Naive B cell (primary cell): ENCODE data around the gene TUBA3C. TPM values are rescaled to one million over a fixed set of nuclear protein-coding genes. Genes with fewer than 3 reads are reported as not detected.
"Not testable (repeated sequence)": the region's sequence is repeated elsewhere in the genome, so short reads cannot be mapped to it uniquely, and the experiment has no call there.

Experiments used
- ATAC-seq, 2 donors: fragments of 150-1000 bp; cut with Tn5 transposase; 2 replicates each; pipeline ENCODE4 v1.10.0; 2021; ENCODE audit warnings: low read depth in 2 of 2, mild to moderate bottlenecking in 2 of 2, moderate library complexity in 2 of 2
- DNase-seq: peaks from one replicate; pipeline ENCODE4 v3.0.0; 2022
- H3K27ac Mint-ChIP-seq, 6 donors: one replicate each; pipeline ENCODE4 v1.8.0; 2020 to 2022; ENCODE audit warnings: mild to moderate bottlenecking in 6 of 6, mixed read lengths in 6 of 6, moderate library complexity in 5 of 6, inconsistent platforms in 2 of 6
- H3K27me3 Mint-ChIP-seq, 3 donors: one replicate each; pipeline ENCODE4 v1.8.0; 2021 to 2022; ENCODE audit warnings: mixed read lengths in 3 of 3, mild to moderate bottlenecking in 1 of 3
- H3K36me3 Mint-ChIP-seq, 2 donors: one replicate each; pipeline ENCODE4 v1.8.0; 2020 to 2022; ENCODE audit warnings: mixed read lengths in 2 of 2, inconsistent platforms in 1 of 2, mild to moderate bottlenecking in 1 of 2
- H3K4me1 Mint-ChIP-seq, 3 donors: one replicate each; pipeline ENCODE4 v1.8.0; 2020 to 2022; ENCODE audit warnings: mixed read lengths in 3 of 3, inconsistent platforms in 1 of 3, mild to moderate bottlenecking in 1 of 3, moderate library complexity in 1 of 3
- H3K4me3 Mint-ChIP-seq, 8 donors: one replicate each; pipeline ENCODE4 v1.8.0; 2020 to 2022; ENCODE audit warnings: mild to moderate bottlenecking in 8 of 8, mixed read lengths in 8 of 8, moderate library complexity in 8 of 8, inconsistent platforms in 2 of 8
- H3K9me3 Mint-ChIP-seq, 7 donors: one replicate each; pipeline ENCODE4 v1.8.0; 2020 to 2022; ENCODE audit warnings: mixed read lengths in 7 of 7, mild to moderate bottlenecking in 5 of 7, inconsistent platforms in 2 of 7, moderate library complexity in 1 of 7
- polyA plus RNA-seq, 6 donors: library from polyadenylated mRNA; unstranded; fragments of 300-500 nt; fragmentation: Illumina TruSeq; gene quantifications; one replicate each; pipeline ENCODE4 v1.2.3, GENCODE V29; 2021; ENCODE audit warnings: low read depth in 6 of 6

TUBA3C gene
- polyA plus RNA-seq, 6 donors from 2014 or later = not detected

DNA sequence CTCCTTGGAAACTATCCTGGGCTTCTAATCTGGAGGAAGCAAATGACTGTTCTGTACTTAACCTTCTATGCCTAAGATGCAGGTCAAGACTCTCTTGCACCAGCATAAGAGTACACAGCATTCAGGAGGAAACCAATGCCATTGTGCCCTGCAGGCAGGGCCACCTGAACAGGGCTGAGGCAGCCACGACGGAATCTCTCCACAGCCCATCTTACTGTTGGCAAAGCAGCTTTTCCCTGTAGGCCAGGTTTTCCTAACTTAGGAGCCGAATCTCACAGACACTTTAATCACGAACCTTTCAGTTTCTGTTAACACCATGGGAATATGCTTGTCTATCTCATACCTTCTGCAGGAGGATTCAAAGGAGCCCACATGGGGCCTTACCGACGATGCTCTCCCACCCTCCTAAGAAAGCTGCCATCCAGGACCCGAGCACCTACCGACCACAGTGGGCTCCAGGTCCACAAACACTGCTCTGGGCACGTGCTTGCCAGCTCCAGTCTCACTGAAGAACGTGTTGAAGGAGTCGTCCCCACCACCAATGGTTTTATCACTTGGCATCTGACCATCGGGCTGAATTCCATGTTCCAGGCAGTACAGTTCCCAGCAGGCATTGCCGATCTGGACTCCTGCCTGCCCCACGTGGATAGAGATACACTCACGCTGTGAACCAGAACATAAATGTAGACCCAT lies 2.6 kb downstream of the TUBA3C start:
- no peak overlapping the region for H3K4me3 Mint-ChIP-seq
- no peak overlapping the region for H3K27ac Mint-ChIP-seq
- no peaks in the 10 kb centered on the region for H3K4me1 Mint-ChIP-seq
- ATAC-seq (no peak), DNase-seq (no peak)
- H3K27me3 Mint-ChIP-seq = no peaks in the 10 kb centered on the region
- H3K9me3 Mint-ChIP-seq = peaks cover 0 to 11% (median 5%) of the 10 kb centered on the region in 7 donors
- H3K36me3 Mint-ChIP-seq = no peaks in the 10 kb centered on the region

- H3K36me3 Mint-ChIP-seq, H3K27me3 Mint-ChIP-seq, H3K27ac Mint-ChIP-seq, H3K4me1 Mint-ChIP-seq, DNase-seq, H3K4me3 Mint-ChIP-seq, ATAC-seq: not testable (repeated sequence)
- H3K9me3 Mint-ChIP-seq = peaks cover 0 to 13% (median 6%) of the 10 kb centered on the region in 7 donors
Observed at GRCh38 chr13:19176981-19177776, 4.4 kb downstream of the TUBA3C start.

GRCh38 chr13:19173752-19174151 lies 7.9 kb downstream of the TUBA3C start:
- no peak for ATAC-seq
- Mint-ChIP-seq H3K9me3 (peaks cover 0 to 20% (median 5%) of the 10 kb centered on the region in 7 donors), H3K27me3 (no peaks in the 10 kb centered on the region)

DNA sequence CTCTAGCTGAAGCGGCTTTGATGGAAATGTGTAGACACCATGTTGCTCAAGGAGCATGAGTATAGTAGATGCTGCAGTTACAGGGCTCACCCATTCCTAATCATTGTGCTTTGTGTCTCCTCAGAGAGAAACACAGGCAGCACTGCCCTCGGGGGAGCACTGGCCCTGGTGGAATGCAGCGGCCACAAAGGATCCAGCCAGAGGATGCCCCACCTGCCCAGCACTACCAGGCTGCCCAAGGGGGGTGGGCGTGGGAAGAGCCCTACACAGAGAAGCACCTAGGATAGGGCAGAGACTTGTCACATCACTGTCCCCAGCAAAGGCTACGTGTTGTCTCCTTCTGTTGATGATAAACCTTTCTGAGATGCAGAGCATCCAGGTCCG lies 9.0 kb downstream of the TUBA3C start:
- Mint-ChIP-seq H3K9me3 (peaks cover 0 to 22% (median 4%) of the 10 kb centered on the region in 7 donors), H3K27ac (no peak overlapping the region), H3K36me3 (no peaks in the 10 kb centered on the region), H3K4me3 (no peak overlapping the region), H3K27me3 (no peaks in the 10 kb centered on the region), H3K4me1 (no peaks in the 10 kb centered on the region)
- no peak for ATAC-seq
- no peak for DNase-seq

More at GRCh38 chr13:19173752-19174151, 7.9 kb downstream of the TUBA3C start:
- DNase-seq = no peak
- no peak overlapping the region for H3K4me3 Mint-ChIP-seq
- H3K36me3 Mint-ChIP-seq = no peaks in the 10 kb centered on the region
- no peak overlapping the region for H3K27ac Mint-ChIP-seq
- H3K4me1 Mint-ChIP-seq = no peaks in the 10 kb centered on the region

DNA sequence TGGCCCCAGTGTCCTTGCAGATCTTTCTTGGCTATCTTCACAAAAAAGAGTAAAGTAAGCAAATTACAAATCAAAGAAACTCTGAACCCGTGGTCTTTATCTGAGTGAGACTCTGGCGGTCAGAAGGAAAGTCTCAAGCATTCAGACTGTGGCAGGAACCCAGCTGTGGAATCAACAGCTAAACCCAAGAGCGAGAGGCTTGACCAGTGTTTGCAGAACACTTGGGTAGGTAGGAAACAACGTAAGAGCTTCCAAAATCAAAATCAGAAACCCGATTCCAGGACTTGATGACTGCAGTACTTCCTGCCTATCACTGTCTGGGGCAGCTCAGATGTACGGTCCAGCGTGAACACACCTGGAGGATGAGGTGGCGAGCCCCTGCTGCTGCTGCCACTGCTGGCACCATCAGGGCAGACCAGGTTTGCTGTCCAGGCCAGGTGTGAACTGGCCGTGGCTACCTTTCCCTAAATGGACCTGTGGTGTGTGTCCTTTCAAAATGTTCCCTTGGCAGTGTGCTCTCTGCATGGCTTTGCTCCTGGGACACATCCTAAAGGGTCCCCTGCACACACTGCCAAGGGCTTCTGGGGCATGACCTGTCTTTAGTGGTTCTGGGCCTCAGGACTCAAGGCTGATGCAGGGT lies 9.5 kb downstream of the TUBA3C start:
- H3K27me3 Mint-ChIP-seq = no peaks in the 10 kb centered on the region
- no peaks in the 10 kb centered on the region for H3K4me1 Mint-ChIP-seq
- no peak overlapping the region for H3K4me3 Mint-ChIP-seq
- H3K36me3 Mint-ChIP-seq = no peaks in the 10 kb centered on the region
- DNase-seq (no peak), ATAC-seq (no peak)
- H3K9me3 Mint-ChIP-seq = peaks cover 0 to 22% (median 1%) of the 10 kb centered on the region in 7 donors
- no peak overlapping the region for H3K27ac Mint-ChIP-seq

GRCh38 chr13:19171563-19171962 lies 10.1 kb downstream of the TUBA3C start:
- Mint-ChIP-seq H3K9me3 (peaks cover 0 to 22% (median 3%) of the 10 kb centered on the region in 7 donors), H3K4me1 (no peaks in the 10 kb centered on the region), H3K4me3 (no peak overlapping the region), H3K27ac (no peak overlapping the region), H3K36me3 (no peaks in the 10 kb centered on the region), H3K27me3 (no peaks in the 10 kb centered on the region)
- DNase-seq (no peak), ATAC-seq (no peak)

- ATAC-seq (no peak), DNase-seq (no peak)
- Mint-ChIP-seq H3K36me3 (no peaks in the 10 kb centered on the region), H3K4me1 (no peaks in the 10 kb centered on the region), H3K27ac (no peak overlapping the region), H3K4me3 (no peak overlapping the region), H3K9me3 (peaks cover 0 to 24% (median 6%) of the 10 kb centered on the region in 7 donors), H3K27me3 (no peaks in the 10 kb centered on the region)
Observed at GRCh38 chr13:19169991-19170390, 11.6 kb downstream of the TUBA3C start.

DNA sequence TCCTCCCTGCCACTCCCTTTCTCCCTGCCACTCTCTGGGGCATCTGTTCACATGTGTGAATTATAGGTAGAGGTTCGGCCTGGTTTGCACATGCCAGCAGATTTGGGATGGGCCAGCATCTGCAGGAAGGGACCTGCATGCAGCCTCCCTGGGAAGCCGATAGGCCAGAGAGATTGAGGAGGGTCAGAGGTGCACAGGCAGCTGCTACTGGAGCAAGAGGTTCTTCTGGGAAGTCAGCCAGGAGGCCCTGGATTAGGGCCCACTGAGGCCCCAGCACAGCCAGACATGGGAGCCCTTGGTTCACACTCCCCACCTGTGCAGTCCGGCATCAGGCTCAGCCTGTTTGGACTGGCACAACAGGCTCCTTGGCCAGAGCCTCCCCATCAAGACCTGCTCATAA lies 12.1 kb downstream of the TUBA3C start:
- ATAC-seq (no peak), DNase-seq (no peak)
- peaks cover 0 to 28% (median 6%) of the 10 kb centered on the region in 7 donors for H3K9me3 Mint-ChIP-seq
- H3K36me3 Mint-ChIP-seq = no peaks in the 10 kb centered on the region
- no peak overlapping the region for H3K4me3 Mint-ChIP-seq
- H3K4me1 Mint-ChIP-seq = no peaks in the 10 kb centered on the region
- no peak overlapping the region for H3K27ac Mint-ChIP-seq
- H3K27me3 Mint-ChIP-seq = no peaks in the 10 kb centered on the region

GRCh38 chr13:19161308-19161707 lies 20.3 kb downstream of the TUBA3C start:
- peaks cover 12 to 28% (median 20%) of the 10 kb centered on the region in 7 donors for H3K9me3 Mint-ChIP-seq

DNA sequence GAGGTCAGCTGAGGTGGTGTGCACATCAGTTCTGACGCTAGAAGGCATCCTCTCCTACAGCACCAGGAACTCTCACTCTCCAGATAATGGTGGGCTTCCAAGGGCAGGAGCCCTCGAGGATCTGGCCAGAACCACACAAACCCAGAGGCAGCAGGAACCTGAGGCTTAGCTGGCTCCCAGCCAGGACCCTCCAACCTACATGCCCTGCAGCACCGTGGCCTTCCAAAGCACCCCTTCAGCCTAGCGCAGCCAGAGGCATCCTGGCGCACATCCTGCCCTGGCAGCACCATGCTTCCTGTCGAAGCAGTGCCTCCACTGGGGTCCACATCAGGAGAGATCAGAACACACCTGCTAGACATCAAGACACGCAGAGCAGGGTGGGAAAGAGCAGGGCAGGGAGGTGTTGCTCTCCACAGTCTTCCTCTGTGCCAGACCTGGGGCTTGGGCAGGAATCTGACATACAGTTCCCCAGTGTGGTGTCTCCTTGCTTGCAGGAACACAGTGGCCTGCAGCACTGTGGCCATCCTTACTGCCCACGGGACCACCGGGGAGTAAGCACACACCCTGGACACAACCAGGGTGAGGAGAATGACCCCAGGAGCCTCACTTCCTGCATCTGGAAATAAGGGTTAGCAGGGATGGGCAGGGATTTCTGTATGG lies 21.7 kb downstream of the TUBA3C start:
- Mint-ChIP-seq H3K4me3 (no peak overlapping the region), H3K27me3 (no peaks in the 10 kb centered on the region), H3K4me1 (peaks cover 0 to 4% (median 0%) of the 10 kb centered on the region in 3 donors), H3K36me3 (peaks cover 0 to 19% of the 10 kb centered on the region in 2 donors), H3K9me3 (peaks cover 12 to 24% (median 16%) of the 10 kb centered on the region in 7 donors), H3K27ac (no peak overlapping the region)
- no peak for ATAC-seq
- no peak for DNase-seq

More at GRCh38 chr13:19161308-19161707, 20.3 kb downstream of the TUBA3C start:
- H3K4me3 Mint-ChIP-seq = no peak overlapping the region
- DNase-seq (no peak), ATAC-seq (no peak)
- H3K36me3 Mint-ChIP-seq = peaks cover 0 to 19% of the 10 kb centered on the region in 2 donors
- peaks cover 0 to 4% (median 0%) of the 10 kb centered on the region in 3 donors for H3K4me1 Mint-ChIP-seq
- H3K27me3 Mint-ChIP-seq = no peaks in the 10 kb centered on the region
- no peak overlapping the region for H3K27ac Mint-ChIP-seq

DNA sequence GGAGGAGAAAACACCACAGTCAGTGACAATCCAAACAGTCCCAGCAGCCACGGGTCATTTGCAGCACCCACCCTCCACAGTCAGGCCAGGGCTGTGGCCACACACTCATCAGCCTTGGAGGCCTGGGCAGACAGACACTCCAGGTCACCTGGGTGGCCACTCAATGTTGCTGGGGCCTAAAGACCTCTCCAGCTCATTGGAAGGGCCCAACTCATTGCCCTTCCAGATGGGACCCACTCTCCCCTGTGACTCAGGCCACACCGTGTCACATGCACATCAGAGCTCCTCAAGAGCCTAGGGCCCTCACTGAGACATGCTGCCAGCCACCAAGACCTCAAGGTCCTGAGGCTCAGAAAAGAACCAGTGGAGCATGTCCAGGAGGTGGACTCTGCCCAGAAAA lies 22.4 kb downstream of the TUBA3C start:
- ATAC-seq (no peak), DNase-seq (no peak)
- Mint-ChIP-seq H3K4me1 (peaks cover 0 to 6% (median 0%) of the 10 kb centered on the region in 3 donors), H3K27me3 (no peaks in the 10 kb centered on the region), H3K9me3 (peaks cover 9 to 23% (median 17%) of the 10 kb centered on the region in 7 donors), H3K27ac (no peak overlapping the region), H3K4me3 (no peak overlapping the region), H3K36me3 (peaks cover 0 to 17% of the 10 kb centered on the region in 2 donors)

DNA sequence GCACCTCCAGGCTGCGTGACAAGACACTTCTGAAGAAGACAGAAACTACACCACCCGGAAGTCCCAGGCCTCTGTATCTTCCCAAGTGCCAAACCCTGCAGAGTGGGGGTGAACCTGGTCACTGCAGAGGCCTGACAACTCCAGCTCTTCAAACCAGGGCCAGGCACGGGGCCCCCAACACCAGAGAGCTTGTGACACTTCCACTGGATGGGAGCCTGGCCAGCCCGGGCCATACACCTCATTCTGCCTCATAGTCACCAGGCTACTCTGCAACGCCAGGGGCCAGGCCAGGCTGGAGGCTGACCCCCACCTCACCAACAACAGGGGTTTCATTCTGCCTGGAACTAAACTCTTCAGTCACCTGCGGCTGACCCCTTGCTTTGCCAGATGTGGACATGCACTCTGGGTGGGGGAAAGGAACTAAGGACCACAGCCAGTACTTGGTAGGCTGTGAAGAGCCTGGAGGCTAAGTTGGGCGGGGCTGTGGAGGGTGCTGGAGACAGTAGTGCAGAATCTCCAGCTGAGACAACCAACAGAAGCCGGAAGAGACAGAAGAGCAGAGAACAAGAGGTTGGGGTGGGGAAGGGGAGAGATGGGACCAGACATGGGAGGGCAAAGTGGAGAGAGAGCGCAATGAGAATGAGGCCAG lies 23.0 kb downstream of the TUBA3C start:
- Mint-ChIP-seq H3K9me3 (peaks cover 4 to 18% (median 13%) of the 10 kb centered on the region in 7 donors), H3K27me3 (no peaks in the 10 kb centered on the region), H3K36me3 (peaks cover 0 to 12% of the 10 kb centered on the region in 2 donors), H3K4me3 (no peak overlapping the region), H3K27ac (no peak overlapping the region), H3K4me1 (peaks cover 0 to 6% (median 0%) of the 10 kb centered on the region in 3 donors)
- DNase-seq = no peak
- ATAC-seq = no peak

- DNase-seq (no peak), ATAC-seq (no peak)
- peaks cover 0 to 16% (median 9%) of the 10 kb centered on the region in 7 donors for H3K9me3 Mint-ChIP-seq
- H3K4me1 Mint-ChIP-seq = peaks cover 0 to 6% (median 0%) of the 10 kb centered on the region in 3 donors
- H3K36me3 Mint-ChIP-seq = peaks cover 0 to 7% of the 10 kb centered on the region in 2 donors
- no peaks in the 10 kb centered on the region for H3K27me3 Mint-ChIP-seq
- H3K27ac Mint-ChIP-seq = no peak overlapping the region
- no peak overlapping the region for H3K4me3 Mint-ChIP-seq
Observed at GRCh38 chr13:19158006-19158405, 23.6 kb downstream of the TUBA3C start.
